GM19452 (cell line): ENCODE data around the gene OR5B17.
"Not testable (repeated sequence)": the region's sequence is repeated elsewhere in the genome, so short reads cannot be mapped to it uniquely, and the experiment has no call there.

ENCODE experiments used
- ATAC-seq: cut with Tn5 transposase; IDR thresholded peaks from one replicate; pipeline ENCODE4 v1.9.1; 2021; ENCODE audit not compliant: unreplicated experiment

The OR5B17 gene

DNA sequence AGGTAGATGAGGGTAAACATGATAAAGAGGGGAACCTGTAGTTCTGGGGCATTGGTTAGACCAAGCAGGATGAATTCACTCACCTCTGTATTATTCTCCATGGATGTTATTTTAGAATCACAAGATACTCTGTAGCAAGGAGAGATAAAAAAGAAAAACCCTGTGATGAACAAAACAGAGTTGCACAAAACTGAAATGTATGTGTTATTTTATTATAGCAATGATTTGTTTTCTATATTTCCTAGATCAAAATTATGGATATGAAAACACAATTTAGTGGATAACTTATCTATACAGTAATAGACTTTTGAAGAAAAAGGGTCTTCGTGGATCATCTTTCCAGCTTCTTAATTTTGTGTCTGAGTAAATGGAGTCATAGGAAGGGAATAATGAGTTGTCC is at the start of gene OR5B17:
Gene OR5B17 (minus strand): TSS at position 101 of the 400 bp plus-strand sequence. CDS start 0 bp downstream, at position 101.
- no peak for ATAC-seq

GRCh38 chr11:58406774-58407173 is 47.9 kb upstream of the OR5B17 start, which contains the start of gene OR5B3:
Gene OR5B3 (minus strand): TSS chr11:58406874. CDS start chr11:58403409, 3,465 bp downstream.
- ATAC-seq, result no peak

DNA sequence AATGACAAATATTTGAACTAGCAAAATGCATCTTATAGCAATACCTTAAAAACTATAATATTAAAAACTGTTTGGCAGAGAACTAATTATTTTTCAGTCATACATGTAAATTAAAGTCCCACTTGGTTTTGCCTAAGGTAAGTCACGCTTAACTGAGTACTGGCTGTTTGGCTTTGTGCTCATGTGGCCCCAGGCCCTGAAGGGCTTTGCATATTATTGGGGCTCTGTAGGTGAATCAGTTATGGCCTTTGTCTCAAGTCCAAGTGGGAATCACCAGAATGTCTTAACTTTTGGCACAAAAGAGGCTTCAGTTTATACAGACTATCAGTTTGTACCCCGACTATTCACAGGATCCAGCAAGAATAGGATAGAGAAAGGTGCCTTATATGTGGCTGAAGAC is 40.8 kb upstream of the OR5B17 start:
- not testable (repeated sequence) for ATAC-seq

DNA sequence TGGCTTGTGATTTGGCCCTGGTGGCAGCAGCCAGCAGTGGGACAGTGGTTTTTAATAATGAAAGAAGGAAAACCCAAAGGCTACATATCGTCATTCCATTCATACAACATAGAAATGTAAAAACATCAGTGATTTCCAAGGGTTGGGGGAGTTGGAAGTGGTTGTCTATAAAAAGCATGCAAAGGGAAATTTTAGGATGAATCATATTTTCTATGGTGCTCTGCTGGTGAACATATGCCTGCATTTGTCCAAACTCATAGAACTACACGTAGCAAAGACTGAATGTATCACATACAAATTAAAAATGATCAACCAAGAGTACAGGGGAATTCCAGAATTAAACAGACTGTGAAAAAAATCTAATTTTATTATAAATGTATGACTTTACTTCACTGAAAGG is 36.7 kb upstream of the OR5B17 start:
- ATAC-seq, result no peak

- no peak for ATAC-seq
Observed at GRCh38 chr11:58394195-58394594, 35.3 kb upstream of the OR5B17 start.

GRCh38 chr11:58392746-58393145 is 33.9 kb upstream of the OR5B17 start:
- no peak for ATAC-seq

DNA sequence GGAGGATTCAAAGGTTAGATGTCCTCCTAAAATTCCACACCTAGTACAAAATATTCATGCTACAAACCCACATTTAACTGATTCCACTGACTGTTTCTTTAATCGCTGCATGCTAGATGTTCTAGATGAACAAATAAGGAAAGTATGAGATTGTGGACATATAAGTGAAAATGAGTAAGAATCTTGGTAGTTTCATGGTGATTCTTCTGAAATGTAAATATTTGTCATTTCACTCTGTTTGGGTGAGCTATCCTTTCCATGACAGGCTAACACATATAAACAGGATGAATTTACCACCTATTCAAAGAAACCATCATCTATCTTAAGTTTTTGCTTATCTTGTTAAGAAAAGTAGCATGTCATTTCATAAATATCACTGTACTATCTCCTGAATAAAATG is 33.0 kb upstream of the OR5B17 start:
- ATAC-seq, result no peak

- ATAC-seq, result no peak
Observed at GRCh38 chr11:58390551-58391063, 31.7 kb upstream of the OR5B17 start.

DNA sequence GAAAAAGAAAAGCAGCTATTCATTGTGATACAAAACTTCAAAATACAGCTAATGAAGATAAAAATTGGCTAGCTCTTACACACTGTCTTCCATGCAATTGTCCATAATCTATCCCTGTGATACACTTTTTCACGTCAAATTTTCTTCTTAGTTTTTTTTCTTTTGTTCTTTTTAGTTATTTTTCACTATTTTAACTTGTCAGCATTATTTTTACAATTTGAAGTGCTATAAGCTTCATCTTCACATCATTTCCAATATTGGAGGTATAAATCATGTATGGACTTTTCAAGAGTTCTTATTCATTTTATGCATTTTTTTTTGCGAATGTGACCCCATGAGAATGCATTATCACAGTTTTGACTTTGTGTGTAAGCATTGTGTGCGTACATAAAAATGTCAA is 4.1 kb downstream of the OR5B17 start:
- no peak for ATAC-seq

- ATAC-seq, result no peak
Observed at GRCh38 chr11:58345204-58345603, 13.7 kb downstream of the OR5B17 start.

DNA sequence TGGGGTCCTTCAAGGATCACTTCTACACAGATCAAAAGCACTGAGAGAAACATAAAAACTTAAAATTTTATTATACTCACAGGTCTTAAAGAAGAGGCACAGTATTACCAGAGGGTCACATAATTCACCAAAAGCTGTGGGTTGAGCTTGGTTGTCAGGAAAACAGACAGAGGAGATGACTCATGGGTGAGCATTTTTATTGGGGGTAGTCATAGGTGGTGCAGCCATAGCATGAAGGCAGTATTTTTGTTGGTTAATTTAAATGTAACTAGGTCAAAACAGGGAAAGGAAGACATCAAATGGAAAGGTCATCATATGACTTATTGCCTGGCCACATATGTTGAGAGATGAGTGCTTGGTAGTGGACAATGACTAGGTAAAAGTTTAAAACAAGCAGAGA is 24.2 kb downstream of the OR5B17 start:
- no peak for ATAC-seq

- no peak for ATAC-seq
Observed at GRCh38 chr11:58330861-58331260, 28.0 kb downstream of the OR5B17 start.

GRCh38 chr11:58318532-58318931 is 40.3 kb downstream of the OR5B17 start:
- no peak for ATAC-seq

GRCh38 chr11:58316142-58316541 is 42.7 kb downstream of the OR5B17 start:
- ATAC-seq, result no peak
